Activated CD4-positive, CD25-positive, alpha-beta regulatory T cell (primary cell): ENCODE measurements around the gene SENP1.

ENCODE experiments used
- DNase-seq, 4 experiments: peaks; one replicate each; lab custom pipeline; 2025; lab: John Stamatoyannopoulos, UW

Gene SENP1

DNA sequence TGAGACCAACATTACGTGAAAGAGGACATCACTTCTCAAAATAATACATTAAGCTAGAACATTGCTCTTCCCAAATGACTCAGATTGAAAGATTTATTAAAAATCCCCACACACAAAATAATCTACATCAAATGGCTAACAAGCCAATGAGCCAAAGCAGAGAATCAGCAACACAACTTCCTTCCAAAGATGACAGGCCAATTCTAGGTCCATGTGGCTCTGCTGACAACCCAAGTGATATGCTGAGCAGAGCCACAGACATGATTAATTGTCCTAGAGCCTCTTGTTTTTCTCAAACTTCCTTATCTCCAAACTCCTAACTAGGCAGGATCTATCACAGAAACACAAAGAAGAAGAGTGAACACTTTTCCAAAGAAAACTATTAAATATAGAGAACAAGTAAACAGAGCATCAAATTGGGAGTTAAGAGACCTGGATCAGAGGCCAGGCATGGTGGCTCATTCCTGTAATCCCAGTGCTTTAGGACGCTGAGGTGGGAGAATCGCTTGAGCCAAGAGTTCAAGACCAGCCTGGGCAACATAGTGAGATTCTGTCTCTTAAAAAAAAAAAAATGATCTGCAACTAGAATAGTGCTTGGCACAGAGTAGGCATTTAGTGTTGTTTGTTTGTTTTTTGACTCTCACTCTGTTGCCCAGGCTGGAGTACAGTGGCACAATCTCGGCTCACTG, 38.5 kb downstream of the SENP1 start:
- DNase-seq: no peak

DNA sequence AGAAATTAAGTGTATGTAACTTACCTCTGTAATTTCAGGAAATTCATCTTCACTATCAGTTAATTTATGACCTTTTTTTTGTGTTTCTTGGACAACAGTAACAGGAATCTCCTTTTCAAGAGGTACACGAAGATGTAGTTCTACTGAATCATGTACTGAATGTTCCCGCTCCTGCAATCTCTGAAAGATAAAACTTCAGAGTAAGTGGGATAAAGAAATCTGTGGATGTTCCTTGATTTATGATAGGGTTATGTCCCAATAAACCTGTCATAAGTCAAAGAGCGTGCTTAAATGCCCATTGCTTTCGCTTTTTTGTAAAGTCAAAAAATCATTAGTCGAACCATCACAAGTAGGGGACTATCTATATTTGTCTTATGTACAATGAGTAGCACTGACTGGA, 40.8 kb downstream of the SENP1 start:
- no peak for DNase-seq

DNA sequence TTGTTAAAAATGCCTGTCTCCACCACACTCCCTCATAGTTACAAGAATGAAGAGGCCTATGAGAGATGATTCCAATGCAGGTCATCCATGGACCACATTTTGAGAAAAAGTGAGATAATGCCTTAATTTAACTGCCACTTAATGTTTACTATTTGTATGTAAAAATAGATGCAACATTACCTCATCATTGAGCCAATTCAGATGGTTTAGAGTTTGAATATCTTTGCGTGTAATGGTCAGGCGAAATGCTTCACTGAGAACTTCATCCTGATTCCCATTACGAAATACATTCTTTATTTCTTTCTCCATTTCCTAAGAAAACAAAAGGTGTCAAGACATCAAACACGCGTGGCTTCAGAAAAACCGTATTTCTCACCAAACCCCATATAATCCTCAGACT, 42.3 kb downstream of the SENP1 start:
- no peak for DNase-seq

DNA sequence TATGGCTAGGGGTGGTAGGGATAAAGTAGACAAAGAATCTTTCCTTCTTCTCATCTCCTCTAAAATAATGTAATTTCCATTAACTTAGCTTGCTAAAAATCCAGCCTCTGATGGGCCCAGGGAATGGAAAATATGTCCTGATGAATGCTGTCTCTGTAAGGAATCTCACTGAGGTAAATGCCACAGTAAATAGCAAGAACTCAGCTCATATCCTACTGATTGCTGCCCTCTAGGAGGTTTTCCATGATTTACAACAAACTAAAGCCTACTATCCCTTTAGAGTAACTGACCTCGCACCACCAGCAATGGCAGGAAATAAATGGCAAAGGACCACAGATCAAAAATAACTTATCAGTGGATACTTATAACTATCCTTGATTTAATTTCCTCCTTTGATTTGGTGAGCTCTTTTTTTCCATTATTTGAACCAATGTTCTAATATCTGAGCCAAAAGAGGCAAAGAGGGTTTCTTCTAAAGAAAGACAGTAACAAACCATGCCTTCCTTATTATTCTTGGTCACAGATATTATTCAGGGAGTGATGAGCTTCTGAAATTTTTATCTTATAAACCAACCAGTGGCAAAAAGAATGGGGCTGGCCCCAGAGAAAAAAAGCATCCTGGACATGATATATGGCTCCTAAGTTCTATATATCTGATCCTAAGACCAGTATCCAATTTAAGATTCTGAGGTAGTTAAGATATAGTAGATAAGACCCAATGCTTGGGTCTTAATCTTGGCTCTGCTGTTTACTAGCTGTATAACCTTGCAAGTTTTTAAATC, 43.8 kb downstream of the SENP1 start:
- no peak for DNase-seq

DNA sequence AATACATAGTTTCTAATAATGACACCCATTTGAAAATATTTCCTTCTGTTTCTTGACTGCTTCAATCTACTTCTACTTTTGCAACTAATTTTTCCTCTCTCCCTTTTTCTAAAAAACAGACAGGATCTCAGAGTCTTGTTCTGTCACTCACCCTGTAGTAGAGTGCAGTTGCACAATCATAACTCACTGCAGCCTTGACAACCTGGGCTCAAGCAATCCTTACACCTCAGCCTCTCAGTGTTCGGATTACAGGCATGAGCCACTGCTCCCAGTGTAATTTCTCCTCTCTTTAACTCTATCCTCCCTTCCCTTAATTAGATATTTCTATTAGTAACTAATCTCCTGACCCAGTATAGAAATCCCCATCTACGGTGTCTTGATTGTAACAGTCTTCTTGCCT, 45.4 kb downstream of the SENP1 start:
- no peak for DNase-seq

DNA sequence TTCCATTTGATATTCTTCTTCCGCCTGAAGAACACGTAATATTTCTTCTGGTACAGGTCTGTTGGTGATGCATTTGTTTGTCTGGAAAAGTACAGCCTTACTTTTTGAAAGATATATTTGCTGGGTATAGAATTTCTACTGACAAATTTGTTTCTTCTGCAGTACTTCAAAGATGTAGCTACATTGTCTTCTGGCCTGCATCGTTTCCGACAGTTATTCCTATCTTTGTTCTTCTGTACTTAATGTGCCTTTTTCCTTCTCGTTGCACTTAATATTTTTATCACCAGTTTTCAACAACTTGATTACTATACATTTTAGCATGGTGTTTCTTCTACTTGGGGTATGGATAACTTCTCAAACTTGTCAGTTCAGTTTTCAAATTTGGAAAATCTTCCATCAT, 47.1 kb downstream of the SENP1 start:
- DNase-seq: no peak

DNA sequence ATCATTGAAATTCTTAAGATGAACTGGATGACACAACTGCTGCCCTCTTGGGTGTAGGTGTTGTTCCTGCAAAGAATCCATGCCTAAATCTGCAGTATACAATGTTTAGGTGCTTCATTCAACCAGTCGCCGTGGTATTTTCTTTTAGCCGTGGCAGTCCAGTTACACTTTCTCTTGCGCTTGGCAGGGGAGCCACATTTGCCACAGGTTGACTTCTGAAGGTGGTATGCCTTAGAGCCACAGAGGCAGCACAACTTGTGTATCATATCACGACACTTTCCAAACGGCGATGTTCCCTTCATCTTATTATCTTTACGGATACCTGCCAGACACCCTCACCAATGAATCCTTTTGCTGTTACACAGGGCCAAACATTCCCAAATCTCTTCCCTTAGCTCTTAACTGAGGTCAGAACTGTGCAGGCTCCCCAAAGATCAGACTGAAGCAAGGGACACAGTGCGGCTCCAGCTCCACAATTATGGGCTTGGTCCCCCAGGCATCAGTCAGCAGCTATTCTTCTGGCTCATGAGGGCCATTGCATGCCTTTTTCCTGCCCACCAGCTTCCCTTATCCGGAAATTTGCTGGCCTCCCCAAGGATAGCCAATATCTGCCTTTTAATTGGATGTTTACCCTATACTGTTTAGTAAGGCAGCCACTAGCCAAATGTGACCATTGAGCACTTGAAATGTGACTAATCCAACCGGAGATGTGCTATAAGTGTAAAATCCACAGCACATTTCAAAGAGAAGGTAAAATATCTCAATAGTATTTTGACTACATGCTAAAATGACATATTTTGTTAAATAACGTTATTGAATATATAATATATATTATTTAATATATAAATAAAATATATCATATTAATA, 50.7 kb downstream of the SENP1 start:
- no peak for DNase-seq

DNA sequence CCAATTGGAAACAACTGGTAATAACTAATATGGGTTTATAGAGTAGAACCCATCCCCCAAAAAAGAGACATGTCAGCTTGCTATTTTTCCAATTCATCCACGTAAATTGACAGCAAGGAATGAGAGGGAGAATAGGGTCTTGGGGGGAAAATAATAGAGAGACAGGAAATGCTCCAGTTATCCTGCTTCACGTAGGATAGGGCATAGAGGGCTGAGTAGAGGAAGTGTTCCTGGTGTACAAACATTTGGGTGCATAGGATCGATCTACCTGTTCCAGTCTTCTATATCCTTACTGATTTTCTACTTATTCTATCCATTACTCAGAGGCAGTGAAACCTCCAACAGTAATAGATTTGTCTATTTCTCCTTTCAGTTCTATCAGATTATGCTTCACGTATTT, 52.0 kb downstream of the SENP1 start:
- DNase-seq: no peak

DNA sequence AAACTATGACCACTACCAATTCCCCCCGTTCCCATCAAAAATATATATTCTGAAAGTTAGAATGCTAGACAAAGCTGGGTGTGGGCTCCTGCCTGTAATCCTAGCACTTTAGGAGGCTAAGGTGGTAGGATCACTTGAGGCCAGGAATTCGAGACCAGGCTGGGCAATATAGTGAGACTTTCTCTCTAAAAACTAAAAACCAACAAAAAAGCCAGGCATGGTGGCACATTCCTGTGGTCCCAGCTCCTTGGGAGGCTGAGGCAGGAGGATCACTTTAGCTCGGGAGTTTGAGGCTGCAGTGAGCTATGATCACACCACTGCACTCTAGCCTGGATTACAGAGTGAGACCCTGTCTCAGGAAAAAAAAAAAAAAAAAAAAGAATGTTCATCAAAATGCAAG, 52.8 kb downstream of the SENP1 start:
- no peak for DNase-seq

DNA sequence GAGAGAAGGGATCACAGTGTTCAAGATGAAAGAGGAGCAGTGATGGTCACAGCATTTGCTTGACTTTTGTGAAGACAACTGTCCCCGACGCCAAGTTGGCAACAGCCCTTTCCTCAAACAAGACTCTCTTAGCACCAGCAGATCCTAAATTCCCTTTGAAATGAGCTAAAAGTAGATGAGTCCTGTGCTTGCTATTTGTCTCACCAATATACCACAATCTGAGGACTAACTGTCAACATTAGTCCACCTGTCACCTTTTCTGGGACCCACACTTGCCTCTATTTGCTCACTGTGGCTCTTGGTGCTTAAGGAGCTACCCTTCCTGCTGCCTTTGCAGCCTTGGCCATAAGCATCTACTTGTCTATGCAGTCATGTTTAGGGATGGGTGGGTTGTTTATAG, 54.2 kb downstream of the SENP1 start:
- DNase-seq: no peak

DNA sequence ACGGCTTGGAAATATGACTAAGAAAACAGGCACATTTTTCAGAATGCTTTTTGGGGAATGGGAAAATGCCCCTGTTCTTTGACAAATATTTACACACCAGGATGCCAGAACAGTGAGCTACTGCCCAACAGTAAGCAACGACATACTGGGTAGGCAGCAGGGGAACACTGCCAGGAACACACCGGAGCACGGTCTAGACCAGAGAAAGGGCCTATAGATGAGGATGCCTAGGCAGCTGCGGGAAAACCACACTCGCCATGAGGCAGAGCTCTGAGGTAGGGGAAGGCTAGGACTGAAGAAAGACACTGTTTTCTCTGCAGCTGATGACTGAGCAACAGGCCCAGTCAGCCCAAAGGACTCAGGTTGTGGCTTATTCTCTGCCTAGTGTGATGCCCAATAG, 55.7 kb downstream of the SENP1 start:
- no peak for DNase-seq

DNA sequence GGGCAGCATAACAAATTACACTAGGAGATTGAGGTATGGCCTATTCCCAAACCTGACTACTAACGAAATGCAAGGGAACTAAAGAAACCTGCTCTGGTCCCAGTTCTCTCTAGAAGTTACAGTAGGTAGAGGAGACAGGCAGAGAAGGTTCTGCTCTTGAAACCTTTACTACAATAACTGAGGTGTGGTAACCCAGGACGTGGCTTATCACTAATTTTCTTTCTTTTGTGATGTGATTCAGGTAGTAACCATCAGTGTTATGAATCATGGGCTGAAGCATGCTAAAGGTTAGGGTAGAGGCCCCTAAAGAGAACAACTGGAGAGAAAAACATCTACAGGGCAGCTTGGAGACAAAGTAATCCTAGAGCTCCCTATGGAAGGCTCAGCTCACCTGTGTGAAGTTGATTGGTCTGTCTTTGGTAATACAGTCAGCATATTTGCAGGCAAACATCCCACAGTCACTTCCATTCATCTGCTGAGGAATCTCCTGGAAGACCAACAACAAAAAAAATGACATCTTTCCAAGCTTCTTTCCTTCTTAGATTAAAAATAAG, 59.8 kb downstream of the SENP1 start:
- DNase-seq: no peak

DNA sequence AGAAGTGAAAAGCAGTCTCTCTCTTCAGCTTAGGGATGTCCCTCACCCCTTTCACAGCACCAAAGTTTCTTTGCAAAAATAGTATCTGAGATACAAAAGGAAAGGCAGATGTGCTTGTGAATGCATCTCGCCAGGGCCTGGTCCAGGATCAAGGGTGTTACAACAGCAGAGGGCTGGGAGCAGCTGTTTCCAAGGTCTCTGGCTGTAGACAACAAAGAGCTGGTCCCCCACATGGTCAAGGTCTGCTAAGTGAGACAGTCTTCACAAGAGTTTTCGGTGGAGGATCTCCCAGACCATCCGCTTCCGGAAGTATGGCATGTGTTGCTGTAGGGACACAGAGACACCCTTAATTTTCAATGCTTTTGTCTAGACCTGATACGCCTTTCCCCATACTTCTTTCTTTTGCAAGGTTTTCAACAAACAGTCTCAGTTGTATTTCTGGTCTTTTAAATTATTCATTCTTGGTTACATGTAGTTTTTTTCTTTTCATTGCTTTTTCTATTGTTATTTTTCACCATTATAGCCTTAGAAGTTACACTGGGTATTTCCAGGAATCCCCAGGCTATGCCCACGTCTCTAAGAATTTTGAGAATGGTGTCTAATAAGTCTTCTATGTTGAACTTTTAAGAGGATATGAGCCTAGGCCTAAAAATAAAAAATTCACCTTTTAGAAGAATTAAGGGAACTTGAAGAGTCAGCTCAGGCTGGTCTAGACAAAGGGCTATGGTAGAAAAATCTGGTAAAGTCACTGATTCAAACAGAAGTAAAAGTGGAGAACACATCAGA, 60.6 kb downstream of the SENP1 start:
- no peak for DNase-seq

DNA sequence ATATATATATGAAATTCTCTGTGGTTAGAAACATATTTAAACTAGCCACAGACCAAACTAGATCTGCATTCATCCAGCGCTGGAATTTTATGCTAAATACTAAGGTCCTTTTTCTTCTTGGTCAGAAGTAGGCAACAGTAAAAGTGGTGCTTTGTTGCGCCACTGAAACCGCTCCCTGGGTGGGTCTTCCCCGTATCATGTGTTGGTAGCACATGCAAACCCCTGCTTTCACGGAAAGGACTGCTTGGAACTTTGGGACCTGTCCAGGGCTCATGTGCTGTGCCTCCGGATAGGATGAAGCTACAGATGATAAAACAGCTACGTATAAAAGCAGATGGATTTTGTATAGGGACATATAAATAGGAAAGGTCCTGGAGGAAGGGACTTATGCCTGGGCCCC, 61.5 kb downstream of the SENP1 start:
- no peak for DNase-seq

DNA sequence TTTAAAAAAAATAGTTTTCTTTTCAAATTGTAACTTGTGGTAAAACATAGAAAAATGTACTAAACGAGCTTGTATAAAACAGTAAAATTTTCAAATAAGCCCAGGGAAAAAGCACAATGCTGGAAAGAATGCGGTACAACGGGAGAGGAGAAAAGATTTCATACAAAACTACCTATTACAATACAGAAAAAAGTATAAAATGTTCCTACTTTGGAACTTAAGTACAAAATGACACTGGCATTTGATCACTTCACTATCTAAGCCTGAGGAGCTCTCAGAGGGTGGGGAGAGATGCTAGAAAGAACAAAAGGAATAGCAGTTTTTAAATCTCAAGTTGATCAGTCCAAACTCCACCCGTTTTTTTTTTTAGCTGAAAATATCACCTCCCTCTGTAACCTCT, 62.1 kb downstream of the SENP1 start:
- no peak for DNase-seq

DNA sequence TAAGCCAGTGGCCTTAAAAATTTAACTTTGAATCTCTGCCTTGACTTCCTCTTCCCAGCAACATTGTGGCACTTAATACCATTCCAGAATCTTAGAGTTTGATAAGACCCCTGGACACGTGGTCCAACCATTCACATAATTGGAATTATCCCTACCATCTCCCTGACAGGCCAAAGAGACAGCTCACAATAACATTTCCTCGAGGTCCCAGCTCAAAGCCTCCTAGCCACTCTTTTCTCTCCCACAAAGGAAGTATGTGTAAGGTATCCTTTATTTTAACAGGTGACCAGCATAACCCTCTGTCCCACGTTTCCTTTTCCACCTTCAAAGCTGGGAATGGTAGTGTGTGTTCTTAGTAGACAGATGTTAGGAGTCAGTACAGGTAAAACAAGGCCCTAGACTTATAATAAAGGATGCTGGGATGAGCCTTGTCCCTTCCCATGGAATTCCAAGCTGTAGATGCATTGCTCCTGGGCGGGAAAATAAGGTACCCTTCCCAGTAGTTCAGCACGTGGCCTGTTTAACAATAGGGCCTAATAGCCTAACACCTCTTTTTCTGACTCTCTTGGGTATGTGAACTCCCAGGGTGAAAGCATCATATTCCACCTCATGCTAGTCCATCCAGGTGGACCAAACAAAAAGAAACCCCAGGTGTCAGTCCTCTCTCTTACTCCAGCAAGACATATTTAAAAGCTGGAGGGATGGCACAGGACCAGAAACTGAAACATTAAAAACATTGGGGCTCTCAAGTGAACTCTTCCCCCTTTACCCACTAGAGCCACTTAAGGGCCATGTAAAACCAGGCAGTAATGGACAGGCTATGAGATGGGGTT, 64.1 kb downstream of the SENP1 start:
- no peak for DNase-seq

DNA sequence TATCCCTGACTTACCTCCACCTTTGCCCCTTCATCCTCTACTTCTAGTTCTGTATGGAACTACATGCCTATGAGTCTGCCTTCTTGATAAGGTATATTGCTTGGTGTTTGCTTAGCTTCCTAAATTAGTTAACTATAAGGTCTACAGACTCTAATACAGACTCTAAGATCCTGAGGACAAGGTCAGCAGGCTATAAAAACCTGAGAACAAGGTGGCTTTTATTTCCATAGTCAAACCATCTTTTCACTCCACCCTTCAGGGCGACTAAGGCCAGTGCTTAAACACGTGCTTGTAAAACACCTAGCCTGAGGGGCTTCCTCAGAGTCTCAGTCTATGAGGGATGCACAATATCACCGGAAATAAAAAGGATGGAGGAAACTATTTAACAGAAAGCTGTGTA, 65.5 kb downstream of the SENP1 start:
- DNase-seq: no peak

DNA sequence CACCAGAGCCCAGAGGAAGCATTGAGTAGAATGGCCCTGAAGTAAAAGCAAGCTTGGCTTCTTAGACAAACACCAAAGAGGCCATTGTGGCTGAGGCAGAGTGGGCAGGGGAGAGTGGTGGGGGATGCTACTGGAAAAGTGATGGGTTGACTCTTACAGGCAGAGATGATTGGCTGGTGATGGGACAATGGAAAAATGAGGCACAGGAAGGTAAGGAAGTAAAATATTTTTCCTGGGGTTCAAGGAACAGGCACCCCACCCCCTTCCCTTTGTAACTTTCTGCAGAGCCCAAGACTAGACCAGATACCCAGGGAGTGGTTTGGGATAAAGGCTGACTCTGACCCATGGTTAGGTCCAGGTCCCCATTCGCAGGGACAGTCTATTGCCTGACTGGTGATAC, 66.7 kb downstream of the SENP1 start:
- DNase-seq: no peak

DNA sequence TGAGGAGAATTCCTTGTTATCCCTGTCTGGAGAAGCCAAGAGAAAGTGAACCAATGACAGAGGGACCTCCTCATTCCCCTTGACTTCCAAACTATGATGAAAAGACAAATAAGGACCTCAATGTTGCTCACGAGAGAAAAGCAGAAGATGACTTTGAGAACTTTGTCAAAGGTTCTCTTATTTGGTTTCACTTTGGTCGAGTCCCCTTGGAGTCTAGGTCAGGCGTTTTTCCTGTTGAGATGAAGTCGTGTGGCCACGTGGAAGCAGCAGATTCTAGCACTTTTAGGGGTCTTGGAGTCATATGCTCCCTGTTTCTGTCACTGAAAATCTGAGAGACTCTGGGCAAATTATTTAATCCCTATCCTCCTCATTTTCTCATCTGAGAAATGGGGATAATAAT, 67.8 kb downstream of the SENP1 start:
- no peak for DNase-seq

DNA sequence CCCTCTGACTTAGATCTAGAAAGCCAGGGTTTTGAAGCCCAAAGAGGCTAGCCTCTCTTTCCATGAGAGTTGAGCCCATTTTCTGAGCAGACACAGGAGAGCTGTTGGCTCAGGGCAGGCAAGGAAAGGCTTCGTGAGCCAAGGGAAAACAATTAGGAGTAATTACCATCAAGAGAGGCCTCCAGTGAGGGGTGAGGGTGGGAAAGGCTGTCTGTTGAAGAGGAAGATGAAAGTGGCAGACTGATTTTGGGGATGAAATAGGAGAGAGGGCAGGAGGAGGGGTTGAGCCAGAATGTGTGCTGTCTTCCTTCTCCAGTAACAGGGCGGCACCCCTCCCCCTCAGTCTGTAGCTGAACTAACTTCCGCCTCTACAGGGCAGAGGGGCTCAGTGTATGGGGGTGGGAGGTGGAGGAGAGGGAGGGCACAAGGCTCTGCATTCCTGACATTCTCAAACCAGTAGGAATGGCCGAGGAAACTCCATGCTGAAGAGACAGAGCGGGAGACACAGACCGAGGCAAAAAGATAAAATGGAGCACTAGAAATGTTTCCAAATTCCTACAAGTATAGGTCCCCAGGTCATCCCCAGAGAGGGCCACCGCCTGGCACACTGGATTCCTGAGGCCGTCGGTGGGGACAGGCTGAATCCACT, 68.5 kb downstream of the SENP1 start:
- no peak for DNase-seq
